Osteoblast (primary cell): ENCODE data around the gene SKA2. TPM values are rescaled to one million over a fixed set of nuclear protein-coding genes. Genes with fewer than 3 reads are reported as not detected.
A peak's percentile ranks its signal among the peaks of the same experiment; 100 is the strongest.

ENCODE experiments used
- DNase-seq: peaks from one replicate; pipeline ENCODE4 v3.0.0; 2011; ENCODE audit warnings: low spot score, mixed read lengths; ENCODE audit not compliant: insufficient read length; ENCODE audit errors: missing footprints
- H2AFZ ChIP-seq: 2 replicates; pipeline ENCODE4 v1.6.0; 2011; ENCODE audit warnings: mild to moderate bottlenecking, low read length
- H3K27ac ChIP-seq: 2 replicates; pipeline ENCODE4 v1.5.1; 2011; ENCODE audit warnings: mild to moderate bottlenecking, low read depth, low read length, moderate library complexity
- H3K27me3 ChIP-seq: 2 replicates; pipeline ENCODE4 v1.6.0; 2012; ENCODE audit warnings: mild to moderate bottlenecking, control low read depth, inconsistent platforms, low read length, moderate library complexity; ENCODE audit not compliant: insufficient read depth
- H3K36me3 ChIP-seq: 2 replicates; pipeline ENCODE4 v1.5.1; 2011; ENCODE audit warnings: mild to moderate bottlenecking, low read length, control low read depth, moderate library complexity; ENCODE audit not compliant: insufficient read depth
- H3K4me1 ChIP-seq: 2 replicates; pipeline ENCODE4 v1.5.1; 2011; ENCODE audit warnings: mild to moderate bottlenecking, low read length, control low read depth, moderate library complexity; ENCODE audit not compliant: insufficient read depth
- H3K4me2 ChIP-seq: 2 replicates; pipeline ENCODE4 v1.6.0; 2011; ENCODE audit warnings: mild to moderate bottlenecking, low read length; ENCODE audit not compliant: insufficient read depth
- H3K4me3 ChIP-seq: fragments of 200-600 bp; sonication (generic); 3 replicates; pipeline ENCODE4 v1.5.1; 2012; ENCODE audit warnings: mild to moderate bottlenecking, low read length, inconsistent platforms; ENCODE audit not compliant: insufficient read depth
- H3K79me2 ChIP-seq: 2 replicates; pipeline ENCODE4 v1.6.0; 2012; ENCODE audit warnings: mild to moderate bottlenecking, low read length, control low read depth, inconsistent platforms; ENCODE audit not compliant: insufficient read depth
- H3K9me3 ChIP-seq: 2 replicates; pipeline ENCODE4 v1.5.1; 2011; ENCODE audit warnings: low read depth, low read length, control low read depth
- H4K20me1 ChIP-seq: 2 replicates; pipeline ENCODE4 v1.6.0; 2012; ENCODE audit warnings: mild to moderate bottlenecking, low read length, control low read depth; ENCODE audit not compliant: insufficient read depth
- CTCF ChIP-seq: IDR thresholded peaks from 2 replicates; pipeline ENCODE4 v1.5.1; 2011; ENCODE audit warnings: mild to moderate bottlenecking, low read depth, low read length, moderate library complexity; ENCODE audit errors: extremely low read depth
- total RNA-seq: library from RNA; depleted of rRNA; stranded (reverse); fragments of >200 nt; gene quantifications from 2 replicates; pipeline ENCODE4 v1.2.3, GENCODE V29; 2012

SKA2 gene
- total RNA-seq, 1 donor = 32.6 TPM

- H3K27ac ChIP-seq = no peak overlapping the region
- no peak overlapping the region for H3K4me3 ChIP-seq
- DNase-seq = no peak
- no peak for TF ChIP-seq CTCF
- H3K79me2 ChIP-seq = peaks cover 26% of the 10 kb centered on the region
- no peaks in the 10 kb centered on the region for H4K20me1 ChIP-seq
- H3K4me1 ChIP-seq = no peaks in the 10 kb centered on the region
- no peak overlapping the region for H2AFZ ChIP-seq
- no peak overlapping the region for H3K4me2 ChIP-seq
- no peaks in the 10 kb centered on the region for H3K27me3 ChIP-seq
- no peaks in the 10 kb centered on the region for H3K9me3 ChIP-seq
- peaks cover 18% of the 10 kb centered on the region for H3K36me3 ChIP-seq
Observed at GRCh38 chr17:59174671-59175070, 19.7 kb upstream of the SKA2 start.

GRCh38 chr17:59172436-59173004 lies 17.5 kb upstream of the SKA2 start:
- Histone ChIP-seq H4K20me1 (no peaks in the 10 kb centered on the region), H2AFZ (no peak overlapping the region), H3K79me2 (peaks cover 27% of the 10 kb centered on the region), H3K27ac (no peak overlapping the region), H3K9me3 (no peaks in the 10 kb centered on the region), H3K4me2 (no peak overlapping the region), H3K4me1 (peaks cover 3% of the 10 kb centered on the region), H3K36me3 (peaks cover 23% of the 10 kb centered on the region), H3K27me3 (no peaks in the 10 kb centered on the region), H3K4me3 (no peak overlapping the region)
- no peak for DNase-seq
- TF ChIP-seq CTCF = no peak

- no peaks in the 10 kb centered on the region for H3K27me3 ChIP-seq
- peak overlapping the region; percentile 0 for H3K4me2 ChIP-seq
- no peaks in the 10 kb centered on the region for H3K9me3 ChIP-seq
- TF ChIP-seq CTCF = no peak
- DNase-seq = no peak
- H3K27ac ChIP-seq = peak overlapping the region; percentile 43
- peaks cover 16% of the 10 kb centered on the region for H3K4me1 ChIP-seq
- no peak overlapping the region for H3K4me3 ChIP-seq
- H3K79me2 ChIP-seq = peaks cover 55% of the 10 kb centered on the region
- peak overlapping the region; percentile 58 for H2AFZ ChIP-seq
- H3K36me3 ChIP-seq = peaks cover 13% of the 10 kb centered on the region
- no peaks in the 10 kb centered on the region for H4K20me1 ChIP-seq
Observed at GRCh38 chr17:59167571-59168001, 12.6 kb upstream of the SKA2 start.

- no peak for DNase-seq
- Histone ChIP-seq H3K79me2 (peaks cover 72% of the 10 kb centered on the region), H3K4me2 (peak overlapping the region; percentile 71)
Observed at GRCh38 chr17:59165933-59166342, 11.0 kb upstream of the SKA2 start.

More at GRCh38 chr17:59165933-59166342, 11.0 kb upstream of the SKA2 start:
- peak; percentile 70 for TF ChIP-seq CTCF
- peak overlapping the region; percentile 1 for H3K27ac ChIP-seq
- H3K27me3 ChIP-seq = no peaks in the 10 kb centered on the region
- H4K20me1 ChIP-seq = no peaks in the 10 kb centered on the region
- peak overlapping the region; percentile 84 for H2AFZ ChIP-seq
- peaks cover 5% of the 10 kb centered on the region for H3K36me3 ChIP-seq
- H3K9me3 ChIP-seq = no peaks in the 10 kb centered on the region
- no peak overlapping the region for H3K4me3 ChIP-seq
- peaks cover 16% of the 10 kb centered on the region for H3K4me1 ChIP-seq
